Suprapubic skin (tissue), 4 donors: Measurements from ENCODE around the gene TMEM101. TPM values are rescaled to one million over a fixed set of nuclear protein-coding genes. Genes with fewer than 3 reads are reported as not detected.
"Not testable (repeated sequence)": the region's sequence is repeated elsewhere in the genome, so short reads cannot be mapped to it uniquely, and the experiment has no call there.

Experiments
- DNase-seq, 2 donors: peaks; one replicate each; pipeline ENCODE4 v3.0.0-alpha.2; 2019; ENCODE audit warnings: low spot score in 2 of 2
- H3K27ac ChIP-seq: fragments of 200-600 bp; sonication (generic); one replicate; pipeline ENCODE4 v1.5.1; 2019
- H3K27me3 ChIP-seq: fragments of 200-600 bp; sonication (generic); one replicate; pipeline ENCODE4 v1.5.1; 2019
- H3K36me3 ChIP-seq: fragments of 200-600 bp; sonication (generic); one replicate; pipeline ENCODE4 v1.5.1; 2019
- H3K4me1 ChIP-seq: fragments of 200-600 bp; sonication (generic); one replicate; pipeline ENCODE4 v1.5.1; 2019
- H3K4me3 ChIP-seq: fragments of 200-600 bp; sonication (generic); one replicate; pipeline ENCODE4 v1.5.1; 2019; ENCODE audit warnings: mild to moderate bottlenecking
- H3K9me3 ChIP-seq: fragments of 200-600 bp; sonication (generic); one replicate; pipeline ENCODE4 v1.5.1; 2019
- EP300 ChIP-seq: sonication (generic); formaldehyde crosslinking; IDR thresholded peaks from one replicate; pipeline ENCODE4 v1.6.1; 2017; ENCODE audit warnings: antibody characterized with exemption
- POLR2A ChIP-seq, 2 donors: fragments of 450-650 bp; IDR thresholded peaks; one replicate each; pipeline ENCODE4 v1.6.1; 2017; ENCODE audit warnings: antibody characterized with exemption in 2 of 2, mild to moderate bottlenecking in 2 of 2, moderate library complexity in 2 of 2
- POLR2AphosphoS5 ChIP-seq, 3 donors: sonication (generic); formaldehyde crosslinking; IDR thresholded peaks; one replicate each; pipeline ENCODE4 v1.6.1; 2017; ENCODE audit warnings: antibody characterized with exemption in 3 of 3
- WGBS: methylation state at CpG from one replicate; pipeline ENCODE4 v1.1.5; 2018; 5-methylcytosine and 5-hydroxymethylcytosine counted together
- total RNA-seq, 4 donors: library from RNA; depleted of rRNA; stranded (reverse); fragments of >200 nt; gene quantifications; one replicate each; pipeline ENCODE4 v1.1.0, GENCODE V29; 2016
- TF ChIP-seq, protein P1 (sequence below), 2 donors: fragments of 200-600 bp in 1 of 2; fragments of 450-650 bp in 1 of 2; sonication (generic) in 1 of 2; IDR thresholded peaks; one replicate each; pipeline ENCODE4 v1.5.1; 2016 to 2019; ENCODE audit warnings: antibody characterized with exemption in 2 of 2, mild to moderate bottlenecking in 1 of 2, moderate library complexity in 1 of 2

TMEM101 gene
- total RNA-seq, 4 donors from 2014 or later: 20.7 to 48.5 (median 43.6) TPM

DNA sequence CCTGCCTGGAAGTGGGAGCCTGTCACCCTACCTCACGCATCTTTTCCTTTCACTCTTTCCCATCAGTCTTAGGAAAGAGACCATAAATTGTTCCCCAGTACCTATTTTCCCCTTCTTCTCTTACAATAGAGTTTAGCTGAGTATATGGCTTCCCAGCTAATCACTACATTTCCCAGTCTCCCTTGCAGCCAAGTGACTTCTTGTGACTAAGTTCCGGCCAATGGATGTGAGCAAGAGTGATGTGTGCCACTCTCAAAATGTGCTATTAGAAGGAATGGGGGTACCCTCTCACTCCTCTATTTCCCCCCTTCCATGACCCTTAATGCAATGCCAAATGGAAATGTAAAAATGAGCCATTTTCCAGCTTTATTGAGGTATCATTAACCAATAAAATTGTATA lies 52.8 kb downstream of the TMEM101 start:
- no peak overlapping the region for H3K27ac ChIP-seq
- no peak overlapping the region for H3K4me3 ChIP-seq
- no peak for DNase-seq
- peaks cover 6% of the 10 kb centered on the region for H3K27me3 ChIP-seq
- H3K36me3 ChIP-seq: no peaks in the 10 kb centered on the region
- H3K4me1 ChIP-seq: no peaks in the 10 kb centered on the region
- WGBS: 88% methylated on average over 2 of the region's 2 CpGs
- TF ChIP-seq EP300 (no peak), POLR2AphosphoS5 (IDR thresholded peaks at IDR 0.05) (no peak), POLR2A (IDR thresholded peaks at IDR 0.05) (no peak)
- TF ChIP-seq, protein P1, sequence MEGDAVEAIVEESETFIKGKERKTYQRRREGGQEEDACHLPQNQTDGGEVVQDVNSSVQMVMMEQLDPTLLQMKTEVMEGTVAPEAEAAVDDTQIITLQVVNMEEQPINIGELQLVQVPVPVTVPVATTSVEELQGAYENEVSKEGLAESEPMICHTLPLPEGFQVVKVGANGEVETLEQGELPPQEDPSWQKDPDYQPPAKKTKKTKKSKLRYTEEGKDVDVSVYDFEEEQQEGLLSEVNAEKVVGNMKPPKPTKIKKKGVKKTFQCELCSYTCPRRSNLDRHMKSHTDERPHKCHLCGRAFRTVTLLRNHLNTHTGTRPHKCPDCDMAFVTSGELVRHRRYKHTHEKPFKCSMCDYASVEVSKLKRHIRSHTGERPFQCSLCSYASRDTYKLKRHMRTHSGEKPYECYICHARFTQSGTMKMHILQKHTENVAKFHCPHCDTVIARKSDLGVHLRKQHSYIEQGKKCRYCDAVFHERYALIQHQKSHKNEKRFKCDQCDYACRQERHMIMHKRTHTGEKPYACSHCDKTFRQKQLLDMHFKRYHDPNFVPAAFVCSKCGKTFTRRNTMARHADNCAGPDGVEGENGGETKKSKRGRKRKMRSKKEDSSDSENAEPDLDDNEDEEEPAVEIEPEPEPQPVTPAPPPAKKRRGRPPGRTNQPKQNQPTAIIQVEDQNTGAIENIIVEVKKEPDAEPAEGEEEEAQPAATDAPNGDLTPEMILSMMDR (IDR thresholded peaks at IDR 0.05): no peak
- no peaks in the 10 kb centered on the region for H3K9me3 ChIP-seq

DNA sequence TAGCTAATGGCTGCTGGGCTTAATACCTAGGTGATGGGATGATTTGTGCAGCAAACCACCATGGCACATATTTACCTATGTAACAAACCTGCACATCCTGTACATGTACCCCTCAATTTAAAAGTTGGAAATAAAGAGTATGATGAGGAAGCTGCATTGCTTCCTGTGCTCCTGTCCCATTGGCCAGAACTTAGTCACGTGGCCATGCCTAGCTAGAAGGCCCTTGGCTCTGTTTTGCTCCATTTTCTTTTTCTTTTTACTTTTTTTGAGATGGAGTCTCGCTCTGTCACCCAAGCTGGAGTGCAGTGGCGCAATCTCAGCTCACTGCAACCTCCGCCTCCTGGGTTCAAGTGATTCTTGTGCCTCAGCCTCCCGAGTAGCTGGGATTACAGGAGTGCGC lies 53.5 kb downstream of the TMEM101 start:
- DNase-seq, H3K9me3 ChIP-seq, H3K4me3 ChIP-seq, H3K27me3 ChIP-seq, H3K4me1 ChIP-seq, H3K27ac ChIP-seq, H3K36me3 ChIP-seq: not testable (repeated sequence)
- WGBS: 98% methylated on average over 6 of the region's 6 CpGs

Other genes with a start within 250 kb of the TMEM101 start
- gene DUSP3, start 236.0 kb downstream of the TMEM101 start, total RNA-seq: 10 to 100 TPM; 34.8 to 48.5 (median 42.7) TPM
- gene CFAP97D1, start 234.5 kb downstream of the TMEM101 start, total RNA-seq: under 1 TPM in 3 of 4 donors, not detected in 1; 0.10 to 0.48 (median 0.13) TPM
- 1 to 10 TPM; 5.4 to 8.0 (median 5.9) TPM for gene MPP3, start 181.8 kb downstream of the TMEM101 start, total RNA-seq
- gene CD300LG, start 167.8 kb downstream of the TMEM101 start, total RNA-seq: 10 to 100 TPM in 2 of 4 donors, 1 to 10 TPM in 2; 6.8 to 21.4 (median 9.5) TPM
- 1 to 10 TPM; 2.3 to 2.7 (median 2.5) TPM for gene MPP2, start 107.4 kb downstream of the TMEM101 start, total RNA-seq
- gene PPY, start 72.5 kb downstream of the TMEM101 start, total RNA-seq: not detected
- gene PYY, start 61.0 kb downstream of the TMEM101 start, total RNA-seq: not detected
- gene NAGS, start 10.3 kb downstream of the TMEM101 start, total RNA-seq: 1 to 10 TPM in 2 of 4 donors, under 1 TPM in 2; 0.73 to 1.9 (median 0.99) TPM
- 10 to 100 TPM; 27.8 to 44.6 (median 33.3) TPM for gene LSM12, start 51.7 kb upstream of the TMEM101 start, total RNA-seq
- gene G6PC3, start 55.8 kb upstream of the TMEM101 start, total RNA-seq: 10 to 100 TPM; 12.7 to 20.4 (median 15.4) TPM
- gene HDAC5, start 108.7 kb upstream of the TMEM101 start, total RNA-seq: 100 to 1,000 TPM; 135 to 197 (median 168) TPM
- gene HROB, start 127.0 kb upstream of the TMEM101 start, total RNA-seq: 1 to 10 TPM; 1.6 to 3.7 (median 2.4) TPM
- not detected for gene ASB16, start 155.7 kb upstream of the TMEM101 start, total RNA-seq
- gene TMUB2, start 172.0 kb upstream of the TMEM101 start, total RNA-seq: 10 to 100 TPM; 31.5 to 48.8 (median 36.1) TPM
- 10 to 100 TPM; 44.1 to 75.0 (median 67.3) TPM for gene ATXN7L3, start 184.9 kb upstream of the TMEM101 start, total RNA-seq
- 100 to 1,000 TPM in 1 of 4 donors, 10 to 100 TPM in 3; 54.8 to 102 (median 71.8) TPM for gene UBTF, start 204.7 kb upstream of the TMEM101 start, total RNA-seq